K562 (cell line): ENCODE results near the gene CCDC106. TPM values are rescaled to one million over a fixed set of nuclear protein-coding genes. Genes with fewer than 3 reads are reported as not detected.

Experiments
- ADNP ChIP-seq: fragments of 200-800 bp; sonication (Bioruptor generic); IDR thresholded peaks from 2 replicates; pipeline ENCODE4 v1.6.1; 2016; ENCODE audit warnings: missing genetic modification characterization, missing compliant biosample characterization
- ATF2 ChIP-seq: sonication (generic); formaldehyde crosslinking; IDR thresholded peaks from 2 replicates; pipeline ENCODE4 v1.8.1; 2022; ENCODE audit warnings: missing genetic modification reagents
- BRD9 ChIP-seq: fragments of 450-650 bp; IDR thresholded peaks from 2 replicates; pipeline ENCODE4 v1.6.1; 2018; ENCODE audit warnings: low read depth; ENCODE audit not compliant: partially characterized antibody
- CXXC5 ChIP-seq: fragments of 250-450 bp; sonication (Bioruptor Pico); IDR thresholded peaks from 2 replicates; pipeline ENCODE4 v1.8.0; 2022; ENCODE audit warnings: inconsistent platforms, mild to moderate bottlenecking, moderate library complexity
- EHMT2 ChIP-seq: fragments of 450-650 bp; IDR thresholded peaks from 2 replicates; pipeline ENCODE4 v1.6.1; 2018; ENCODE audit warnings: antibody characterized with exemption
- FOXA1 ChIP-seq: fragments of 450-650 bp; IDR thresholded peaks from 2 replicates; pipeline ENCODE4 v1.6.1; 2016; ENCODE audit warnings: mild to moderate bottlenecking, borderline replicate concordance
- HDAC3 ChIP-seq: fragments of 450-650 bp; IDR thresholded peaks from 2 replicates; pipeline ENCODE4 v1.6.1; 2018; ENCODE audit warnings: borderline replicate concordance, mild to moderate bottlenecking, moderate library complexity; ENCODE audit not compliant: partially characterized antibody
- MIER1 ChIP-seq: fragments of 450-650 bp; IDR thresholded peaks from 2 replicates; pipeline ENCODE4 v1.6.1; 2016; ENCODE audit warnings: antibody characterized with exemption, mild to moderate bottlenecking, low read depth
- NBN ChIP-seq: fragments of 450-650 bp; IDR thresholded peaks from 2 replicates; pipeline ENCODE4 v1.6.1; 2016; ENCODE audit warnings: low read depth, mild to moderate bottlenecking
- NCOR1 ChIP-seq: fragments of 450-650 bp; IDR thresholded peaks from 2 replicates; pipeline ENCODE4 v1.6.1; 2016; ENCODE audit warnings: mild to moderate bottlenecking, moderate library complexity
- NFE2 ChIP-seq: IDR thresholded peaks from 2 replicates; pipeline ENCODE4 v1.6.1; 2014; ENCODE audit warnings: antibody characterized with exemption, low read depth
- NR2C1 ChIP-seq, 2 experiments: fragments of 450-650 bp; IDR thresholded peaks; 2 replicates each; pipeline ENCODE4 v1.6.1; 2017; ENCODE audit warnings: mild to moderate bottlenecking in 2 of 2, antibody characterized with exemption in 1 of 2, inconsistent platforms in 1 of 2, missing compliant biosample characterization in 1 of 2, missing genetic modification characterization in 1 of 2
- OTX1 ChIP-seq: fragments of 450-650 bp; formaldehyde crosslinking; IDR thresholded peaks from 2 replicates; pipeline ENCODE4 v1.4.0; 2022; ENCODE audit warnings: mild to moderate bottlenecking
- PHTF2 ChIP-seq: fragments of 250-450 bp; sonication (Bioruptor Pico); IDR thresholded peaks from 2 replicates; pipeline ENCODE4 v1.5.0; 2021; ENCODE audit warnings: mild to moderate bottlenecking
- RBM25 ChIP-seq: fragments of 200-400 bp; formaldehyde crosslinking; IDR thresholded peaks from 2 replicates; pipeline ENCODE4 v1.6.1; 2018; ENCODE audit warnings: low read length, low read depth, moderate library complexity; ENCODE audit not compliant: severe bottlenecking
- SOX6 ChIP-seq: fragments of 450-650 bp; IDR thresholded peaks from 2 replicates; pipeline ENCODE4 v1.6.1; 2014; ENCODE audit warnings: mild to moderate bottlenecking
- SPI1 ChIP-seq: IDR thresholded peaks from 2 replicates; pipeline ENCODE4 v1.6.1; 2011; ENCODE audit warnings: low read depth, low read length, control low read depth, borderline replicate concordance
- TAF7 ChIP-seq: fragments of 450-650 bp; IDR thresholded peaks from 2 replicates; pipeline ENCODE4 v1.6.1; 2016; ENCODE audit warnings: missing genetic modification characterization, missing compliant biosample characterization
- XRCC3 ChIP-seq: fragments of 450-650 bp; IDR thresholded peaks from 2 replicates; pipeline ENCODE4 v1.6.1; 2017; ENCODE audit warnings: mild to moderate bottlenecking, moderate library complexity
- ZNF184 ChIP-seq: sonication (generic); formaldehyde crosslinking; IDR thresholded peaks from 2 replicates; pipeline ENCODE4 v1.5.0; 2020; ENCODE audit warnings: missing genetic modification reagents
- ZNF445 ChIP-seq: fragments of 250-450 bp; sonication (Bioruptor Pico); IDR thresholded peaks from 2 replicates; pipeline ENCODE4 v1.4.0; 2020; ENCODE audit warnings: low read depth, mild to moderate bottlenecking, moderate library complexity
- ZNF764 ChIP-seq: fragments of 250-450 bp; sonication (Bioruptor Pico); IDR thresholded peaks from 2 replicates; pipeline ENCODE4 v1.4.0; 2020; ENCODE audit warnings: low read depth, mild to moderate bottlenecking, moderate library complexity
- polyA plus RNA-seq, 8 experiments: library from polyadenylated mRNA; depleted of rRNA in 4 of 8; stranded (reverse) in 5 of 8; unstranded in 3 of 8; fragments of >200 nt; fragmentation: Nextera tagmentation in 2 of 8; fragmentation: Illumina TruSeq in 1 of 8; extraction: Ambion mirVana in 2 of 8; extraction: Trizol in 1 of 8; gene quantifications; 2 replicates each; pipeline versions ENCODE4 v1.2.1 to v1.2.3, GENCODE V29; 2011 to 2014; ENCODE audit warnings: inconsistent platforms in 1 of 8, missing spikeins in 1 of 8
- total RNA-seq, 7 experiments: library from RNA; depleted of rRNA in 6 of 7; stranded (reverse); fragments of >200 nt in 6 of 7; fragmentation: Illumina TruSeq in 2 of 7; extraction: Trizol in 2 of 7; gene quantifications; 2 replicates each; pipeline versions ENCODE4 v1.2.1 to v1.2.3, GENCODE V29; 2011 to 2021; ENCODE audit warnings: low replicate concordance in 1 of 7
- TF ChIP-seq, protein P1 (sequence below): fragments of 450-650 bp; formaldehyde crosslinking; IDR thresholded peaks from 2 replicates; pipeline ENCODE4 v1.4.0; 2020; ENCODE audit warnings: mild to moderate bottlenecking, moderate library complexity
- TF ChIP-seq, protein P2 (sequence below): fragments of 450-650 bp; formaldehyde crosslinking; IDR thresholded peaks from 2 replicates; pipeline ENCODE4 v1.4.0; 2022; ENCODE audit warnings: missing genetic modification characterization
- TF ChIP-seq, protein P3 (sequence below): IDR thresholded peaks from 2 replicates; pipeline ENCODE4 v1.6.1; 2016; ENCODE audit warnings: missing genetic modification characterization, missing compliant biosample characterization

Gene CCDC106
- total and polyA plus RNA-seq, 9 of the 15 experiments (the other 6 are each of a cell fraction or from before 2014, with no cell fraction given) = 0.10 to 27.5 (median 15.0) TPM; not detected in 1

DNA sequence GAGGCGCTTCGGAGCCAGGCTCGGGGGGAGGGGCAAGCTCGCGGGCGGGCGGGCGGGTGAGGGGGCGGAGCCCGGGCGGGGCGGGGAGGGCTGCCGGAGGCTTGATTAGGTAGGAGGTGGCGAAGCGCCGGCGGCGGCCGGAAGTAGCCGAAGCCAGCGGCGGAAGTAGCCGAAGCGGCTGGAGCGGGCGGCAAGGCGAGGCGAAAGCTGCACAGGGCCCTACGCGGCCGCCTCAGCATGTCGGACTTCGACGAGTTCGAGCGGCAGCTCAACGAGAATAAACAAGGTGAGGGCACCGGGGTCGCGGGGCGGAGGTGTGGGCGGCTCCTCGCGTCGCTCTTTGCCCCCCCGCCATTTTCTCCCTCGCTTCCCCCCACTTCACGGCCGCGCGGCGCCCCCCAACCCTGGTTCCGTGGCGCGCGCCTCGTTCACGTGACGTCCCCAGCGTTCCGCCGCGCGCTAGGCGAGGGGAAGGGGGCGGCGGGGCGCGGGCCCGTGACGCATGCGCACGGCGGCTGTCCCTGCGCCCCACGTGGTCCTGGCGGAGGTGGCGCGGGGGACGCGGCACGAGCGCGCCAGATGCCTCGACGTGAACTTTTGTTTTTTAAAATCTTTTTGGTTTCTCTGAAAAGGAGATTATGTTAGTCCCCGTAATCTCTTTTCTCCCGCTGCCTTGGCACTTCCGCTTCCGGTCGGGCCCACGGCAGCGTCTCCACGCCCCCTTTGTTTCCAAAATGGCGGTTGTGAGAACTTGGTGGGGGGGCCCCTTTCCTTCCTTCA, 7.0 kb downstream of the CCDC106 start, which contains the start of gene U2AF2 (continued):
- TF ChIP-seq NBN (no peak), PHTF2 (no peak), BRD9 (no peak), TAF7 (tag) (no peak), ADNP (tag) (no peak), FOXA1 (no peak), SOX6 (peak; percentile 43; the same call in 1 of the 2 replicates), NCOR1 (no peak), CXXC5 (peak; percentile 94), RBM25 (no peak), ATF2 (CRISPR knock-in tag) (peak; percentile 80), ZNF184 (CRISPR knock-in tag) (no peak), XRCC3 (no peak), NR2C1 (IDR thresholded peaks at IDR 0.05) (no peak), NR2C1 (tag; IDR thresholded peaks at IDR 0.05) (peak; percentile 25; the same call in 1 of the 2 replicates), MIER1 (no peak), ZNF764 (CRISPR knock-in tag) (0 out of 2 replicates have a peak, but pooled peaks have one; percentile 21), ZNF445 (CRISPR knock-in tag) (no peak), NFE2 (no peak), EHMT2 (no peak), HDAC3 (no peak), OTX1 (CRISPR knock-in tag) (no peak), SPI1 (peak; percentile 88)
- TF ChIP-seq, protein P1, sequence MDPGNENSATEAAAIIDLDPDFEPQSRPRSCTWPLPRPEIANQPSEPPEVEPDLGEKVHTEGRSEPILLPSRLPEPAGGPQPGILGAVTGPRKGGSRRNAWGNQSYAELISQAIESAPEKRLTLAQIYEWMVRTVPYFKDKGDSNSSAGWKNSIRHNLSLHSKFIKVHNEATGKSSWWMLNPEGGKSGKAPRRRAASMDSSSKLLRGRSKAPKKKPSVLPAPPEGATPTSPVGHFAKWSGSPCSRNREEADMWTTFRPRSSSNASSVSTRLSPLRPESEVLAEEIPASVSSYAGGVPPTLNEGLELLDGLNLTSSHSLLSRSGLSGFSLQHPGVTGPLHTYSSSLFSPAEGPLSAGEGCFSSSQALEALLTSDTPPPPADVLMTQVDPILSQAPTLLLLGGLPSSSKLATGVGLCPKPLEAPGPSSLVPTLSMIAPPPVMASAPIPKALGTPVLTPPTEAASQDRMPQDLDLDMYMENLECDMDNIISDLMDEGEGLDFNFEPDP (CRISPR knock-in tag) = peak; percentile 14; the same call in 1 of the 2 replicates
- TF ChIP-seq, protein P2, sequence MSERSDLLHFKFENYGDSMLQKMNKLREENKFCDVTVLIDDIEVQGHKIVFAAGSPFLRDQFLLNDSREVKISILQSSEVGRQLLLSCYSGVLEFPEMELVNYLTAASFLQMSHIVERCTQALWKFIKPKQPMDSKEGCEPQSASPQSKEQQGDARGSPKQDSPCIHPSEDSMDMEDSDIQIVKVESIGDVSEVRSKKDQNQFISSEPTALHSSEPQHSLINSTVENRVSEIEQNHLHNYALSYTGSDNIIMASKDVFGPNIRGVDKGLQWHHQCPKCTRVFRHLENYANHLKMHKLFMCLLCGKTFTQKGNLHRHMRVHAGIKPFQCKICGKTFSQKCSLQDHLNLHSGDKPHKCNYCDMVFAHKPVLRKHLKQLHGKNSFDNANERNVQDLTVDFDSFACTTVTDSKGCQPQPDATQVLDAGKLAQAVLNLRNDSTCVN (CRISPR knock-in tag) = no peak
- TF ChIP-seq, protein P3, sequence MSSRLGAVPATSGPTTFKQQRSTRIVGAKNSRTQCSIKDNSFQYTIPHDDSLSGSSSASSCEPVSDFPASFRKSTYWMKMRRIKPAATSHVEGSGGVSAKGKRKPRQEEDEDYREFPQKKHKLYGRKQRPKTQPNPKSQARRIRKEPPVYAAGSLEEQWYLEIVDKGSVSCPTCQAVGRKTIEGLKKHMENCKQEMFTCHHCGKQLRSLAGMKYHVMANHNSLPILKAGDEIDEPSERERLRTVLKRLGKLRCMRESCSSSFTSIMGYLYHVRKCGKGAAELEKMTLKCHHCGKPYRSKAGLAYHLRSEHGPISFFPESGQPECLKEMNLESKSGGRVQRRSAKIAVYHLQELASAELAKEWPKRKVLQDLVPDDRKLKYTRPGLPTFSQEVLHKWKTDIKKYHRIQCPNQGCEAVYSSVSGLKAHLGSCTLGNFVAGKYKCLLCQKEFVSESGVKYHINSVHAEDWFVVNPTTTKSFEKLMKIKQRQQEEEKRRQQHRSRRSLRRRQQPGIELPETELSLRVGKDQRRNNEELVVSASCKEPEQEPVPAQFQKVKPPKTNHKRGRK (tag) = no peak
